ENCODE results near the gene PTPRO.

The PTPRO gene

GRCh38 chr12:15495746-15496145, 173.4 kb downstream of the PTPRO start:
- no peak for TF ChIP-seq POLR2A (IDR thresholded peaks at IDR 0.05; ENCODE audit: low read length)
- no peak for TF ChIP-seq GATA1 (IDR thresholded peaks at IDR 0.05; ENCODE audit: low read depth, low read length)
- DNase-seq, result no peak

GRCh38 chr12:15496738-15497137, 174.4 kb downstream of the PTPRO start:
- no peak for DNase-seq
- no peak for TF ChIP-seq GATA1 (IDR thresholded peaks at IDR 0.05; ENCODE audit: low read depth, low read length)
- no peak for TF ChIP-seq POLR2A (IDR thresholded peaks at IDR 0.05; ENCODE audit: low read length)

GRCh38 chr12:15497671-15498292, 175.5 kb downstream of the PTPRO start:
- no peak for DNase-seq
- no peak for TF ChIP-seq POLR2A (IDR thresholded peaks at IDR 0.05; ENCODE audit: low read length)
- TF ChIP-seq GATA1 (IDR thresholded peaks at IDR 0.05; ENCODE audit: low read depth, low read length), result no peak

GRCh38 chr12:15502211-15502610, 179.9 kb downstream of the PTPRO start:
- DNase-seq, result no peak
- TF ChIP-seq GATA1 (IDR thresholded peaks at IDR 0.05; ENCODE audit: low read depth, low read length) (no peak), POLR2A (IDR thresholded peaks at IDR 0.05; ENCODE audit: low read length) (no peak)

- DNase-seq, result no peak
- TF ChIP-seq GATA1 (IDR thresholded peaks at IDR 0.05; ENCODE audit: low read depth, low read length) (no peak), POLR2A (IDR thresholded peaks at IDR 0.05; ENCODE audit: low read length) (no peak)
Observed at GRCh38 chr12:15505616-15506015, 183.3 kb downstream of the PTPRO start.

GRCh38 chr12:15515010-15515409, 192.7 kb downstream of the PTPRO start:
- DNase-seq, result no peak
- no peak for TF ChIP-seq POLR2A (IDR thresholded peaks at IDR 0.05; ENCODE audit: low read length)
- TF ChIP-seq GATA1 (IDR thresholded peaks at IDR 0.05; ENCODE audit: low read depth, low read length), result no peak

GRCh38 chr12:15520083-15520482, 197.8 kb downstream of the PTPRO start:
- DNase-seq, result no peak
- TF ChIP-seq POLR2A (IDR thresholded peaks at IDR 0.05; ENCODE audit: low read length) (no peak), GATA1 (IDR thresholded peaks at IDR 0.05; ENCODE audit: low read depth, low read length) (no peak)

GRCh38 chr12:15520844-15521243, 198.5 kb downstream of the PTPRO start:
- DNase-seq, result no peak
- no peak for TF ChIP-seq GATA1 (IDR thresholded peaks at IDR 0.05; ENCODE audit: low read depth, low read length)
- TF ChIP-seq POLR2A (IDR thresholded peaks at IDR 0.05; ENCODE audit: low read length), result no peak

- DNase-seq, result peak; percentile 19 to 45
Observed at GRCh38 chr12:15522574-15523187, 200.4 kb downstream of the PTPRO start.

GRCh38 chr12:15525441-15525840, 203.1 kb downstream of the PTPRO start:
- DNase-seq, result no peak
- TF ChIP-seq GATA1 (IDR thresholded peaks at IDR 0.05; ENCODE audit: low read depth, low read length) (no peak), POLR2A (IDR thresholded peaks at IDR 0.05; ENCODE audit: low read length) (no peak)

More at GRCh38 chr12:15522574-15523187, 200.4 kb downstream of the PTPRO start:
- no peak for TF ChIP-seq GATA1 (IDR thresholded peaks at IDR 0.05; ENCODE audit: low read depth, low read length)
- no peak for TF ChIP-seq POLR2A (IDR thresholded peaks at IDR 0.05; ENCODE audit: low read length)

- no peak for DNase-seq
- TF ChIP-seq GATA1 (IDR thresholded peaks at IDR 0.05; ENCODE audit: low read depth, low read length), result no peak
- TF ChIP-seq POLR2A (IDR thresholded peaks at IDR 0.05; ENCODE audit: low read length), result no peak
Observed at GRCh38 chr12:15526033-15526432, 203.7 kb downstream of the PTPRO start.

GRCh38 chr12:15527201-15528080, 205.1 kb downstream of the PTPRO start:
- no peak for TF ChIP-seq POLR2A (IDR thresholded peaks at IDR 0.05; ENCODE audit: low read length)
- TF ChIP-seq GATA1 (IDR thresholded peaks at IDR 0.05; ENCODE audit: low read depth, low read length), result no peak
- DNase-seq, result no peak

- no peak for DNase-seq
- TF ChIP-seq POLR2A (IDR thresholded peaks at IDR 0.05; ENCODE audit: low read length) (no peak), GATA1 (IDR thresholded peaks at IDR 0.05; ENCODE audit: low read depth, low read length) (no peak)
Observed at GRCh38 chr12:15528666-15529065, 206.4 kb downstream of the PTPRO start.

- TF ChIP-seq GATA1 (IDR thresholded peaks at IDR 0.05; ENCODE audit: low read depth, low read length), result no peak
- TF ChIP-seq POLR2A (IDR thresholded peaks at IDR 0.05; ENCODE audit: low read length), result no peak
- no peak for DNase-seq
Observed at GRCh38 chr12:15530361-15530760, 208.1 kb downstream of the PTPRO start.
